ENCODE results near the gene JMJD8.

JMJD8 gene

GRCh38 chr16:673399-673991 is 10.6 kb downstream of the JMJD8 start:
- in situ Hi-C loops (cut with HindIII; ENCODE audit: low pct_unique_long_range_greater_than_20kb, low sequenced_read_pairs) = no loop called here
- no peak for TF ChIP-seq JUND (IDR thresholded peaks at IDR 0.05; ENCODE audit: low read depth)

GRCh38 chr16:672851-673250 is 11.3 kb downstream of the JMJD8 start:
- no peak for DNase-seq (ENCODE audit: low read depth in 1 of 2, low spot score in 1 of 2)
- in situ Hi-C loops (cut with HindIII; ENCODE audit: low pct_unique_long_range_greater_than_20kb, low sequenced_read_pairs) = no loop called here
- TF ChIP-seq JUND (IDR thresholded peaks at IDR 0.05; ENCODE audit: low read depth) = no peak

More at GRCh38 chr16:673399-673991, 10.6 kb downstream of the JMJD8 start:
- DNase-seq (ENCODE audit: low read depth in 1 of 2, low spot score in 1 of 2) = no peak

GRCh38 chr16:672371-672770 is 11.8 kb downstream of the JMJD8 start:
- DNase-seq (ENCODE audit: low read depth in 1 of 2, low spot score in 1 of 2) = no peak
- TF ChIP-seq JUND (IDR thresholded peaks at IDR 0.05; ENCODE audit: low read depth) = no peak
- in situ Hi-C loops (cut with HindIII; ENCODE audit: low pct_unique_long_range_greater_than_20kb, low sequenced_read_pairs) = no loop called here

- in situ Hi-C loops (cut with HindIII; ENCODE audit: low pct_unique_long_range_greater_than_20kb, low sequenced_read_pairs) = no loop called here
- DNase-seq (ENCODE audit: low read depth in 1 of 2, low spot score in 1 of 2) = no peak
- no peak for TF ChIP-seq JUND (IDR thresholded peaks at IDR 0.05; ENCODE audit: low read depth)
Observed at GRCh38 chr16:671353-672131, 12.6 kb downstream of the JMJD8 start.

GRCh38 chr16:670485-671352 is 13.4 kb downstream of the JMJD8 start:
- in situ Hi-C loops (cut with HindIII; ENCODE audit: low pct_unique_long_range_greater_than_20kb, low sequenced_read_pairs) = no loop called here
- no peak for TF ChIP-seq JUND (IDR thresholded peaks at IDR 0.05; ENCODE audit: low read depth)
- no peak for DNase-seq (ENCODE audit: low read depth in 1 of 2, low spot score in 1 of 2)

- no peak for DNase-seq (ENCODE audit: low read depth in 1 of 2, low spot score in 1 of 2)
- TF ChIP-seq JUND (IDR thresholded peaks at IDR 0.05; ENCODE audit: low read depth) = no peak
- in situ Hi-C loops (cut with HindIII; ENCODE audit: low pct_unique_long_range_greater_than_20kb, low sequenced_read_pairs) = no loop called here
Observed at GRCh38 chr16:669666-670065, 14.5 kb downstream of the JMJD8 start.

GRCh38 chr16:668519-669171 is 15.5 kb downstream of the JMJD8 start:
- in situ Hi-C loops (cut with HindIII; ENCODE audit: low pct_unique_long_range_greater_than_20kb, low sequenced_read_pairs) = no loop called here
- no peak for TF ChIP-seq JUND (IDR thresholded peaks at IDR 0.05; ENCODE audit: low read depth)
- DNase-seq (ENCODE audit: low read depth in 1 of 2, low spot score in 1 of 2) = no peak

GRCh38 chr16:667780-668518 is 16.2 kb downstream of the JMJD8 start, which contains the start of gene RHOT2:
Gene RHOT2 (plus strand): TSS chr16:668132. CDS start chr16:668200, 68 bp downstream.
- DNase-seq (ENCODE audit: low read depth in 1 of 2, low spot score in 1 of 2) = peak; percentile 71 to 95
- no peak for TF ChIP-seq JUND (IDR thresholded peaks at IDR 0.05; ENCODE audit: low read depth)
- in situ Hi-C loops (cut with HindIII; ENCODE audit: low pct_unique_long_range_greater_than_20kb, low sequenced_read_pairs) = no loop called here

GRCh38 chr16:667113-667779 is 16.9 kb downstream of the JMJD8 start:
- no peak for DNase-seq (ENCODE audit: low read depth in 1 of 2, low spot score in 1 of 2)
- in situ Hi-C loops (cut with HindIII; ENCODE audit: low pct_unique_long_range_greater_than_20kb, low sequenced_read_pairs) = no loop called here
- no peak for TF ChIP-seq JUND (IDR thresholded peaks at IDR 0.05; ENCODE audit: low read depth)

- DNase-seq (ENCODE audit: low read depth in 1 of 2, low spot score in 1 of 2) = no peak
- in situ Hi-C loops (cut with HindIII; ENCODE audit: low pct_unique_long_range_greater_than_20kb, low sequenced_read_pairs) = no loop called here
- TF ChIP-seq JUND (IDR thresholded peaks at IDR 0.05; ENCODE audit: low read depth) = no peak
Observed at GRCh38 chr16:666572-666971, 17.6 kb downstream of the JMJD8 start.

- in situ Hi-C loops (cut with HindIII; ENCODE audit: low pct_unique_long_range_greater_than_20kb, low sequenced_read_pairs) = no loop called here
Observed at GRCh38 chr16:662597-662996, 21.5 kb downstream of the JMJD8 start.

More at GRCh38 chr16:662597-662996, 21.5 kb downstream of the JMJD8 start:
- DNase-seq (ENCODE audit: low read depth in 1 of 2, low spot score in 1 of 2) = no peak
- no peak for TF ChIP-seq JUND (IDR thresholded peaks at IDR 0.05; ENCODE audit: low read depth)

Measured in T47D (cell line).